H9 (cell line): ENCODE results near the gene TMIGD3. TPM values are rescaled to one million over a fixed set of nuclear protein-coding genes. Genes with fewer than 3 reads are reported as not detected.

Source experiments
- DNase-seq: peaks from one replicate; pipeline ENCODE4 v3.0.0-alpha.2; 2017
- H2AFZ ChIP-seq: one replicate; pipeline ENCODE4 v1.6.1; 2013; ENCODE audit warnings: mild to moderate bottlenecking, low read length, control low read depth, moderate library complexity
- H2AK5ac ChIP-seq: 2 replicates; pipeline ENCODE4 v1.6.1; 2013; ENCODE audit warnings: low read length, control low read depth, mixed read lengths; ENCODE audit not compliant: insufficient read length
- H2BK120ac ChIP-seq: one replicate; pipeline ENCODE4 v1.6.1; 2013; ENCODE audit warnings: low read depth, mild to moderate bottlenecking, low read length, control low read depth, inconsistent platforms; ENCODE audit not compliant: poor library complexity, severe bottlenecking
- H2BK12ac ChIP-seq: 2 replicates; pipeline ENCODE4 v1.6.1; 2013; ENCODE audit warnings: low read length, control low read depth, mixed read lengths, low read depth; ENCODE audit not compliant: insufficient read length
- H2BK15ac ChIP-seq: 2 replicates; pipeline ENCODE4 v1.6.1; 2013; ENCODE audit warnings: low read depth, low read length, control low read depth
- H2BK20ac ChIP-seq: one replicate; pipeline ENCODE4 v1.6.1; 2013; ENCODE audit warnings: low read depth, mild to moderate bottlenecking, low read length, control low read depth, inconsistent platforms; ENCODE audit not compliant: poor library complexity, severe bottlenecking
- H2BK5ac ChIP-seq: 2 replicates; pipeline ENCODE4 v1.6.1; 2013; ENCODE audit warnings: low read length, control low read depth, mixed read lengths; ENCODE audit not compliant: insufficient read length
- H3K14ac ChIP-seq: 2 replicates; pipeline ENCODE4 v1.6.1; 2013; ENCODE audit warnings: low read length, control low read depth; ENCODE audit not compliant: insufficient read depth
- H3K18ac ChIP-seq: 2 replicates; pipeline ENCODE4 v1.6.1; 2013; ENCODE audit warnings: low read depth, mild to moderate bottlenecking, mixed read lengths, low read length, control low read depth; ENCODE audit not compliant: insufficient read length
- H3K23ac ChIP-seq: 2 replicates; pipeline ENCODE4 v1.6.1; 2013; ENCODE audit warnings: low read length, control low read depth, mixed read lengths, low read depth; ENCODE audit not compliant: insufficient read length
- H3K23me2 ChIP-seq: 2 replicates; pipeline ENCODE4 v1.6.1; 2013; ENCODE audit warnings: low read depth, mild to moderate bottlenecking, mixed read lengths, low read length, control low read depth; ENCODE audit not compliant: insufficient read length, poor library complexity, severe bottlenecking
- H3K27ac ChIP-seq: 2 replicates; pipeline ENCODE4 v1.5.1; 2013; ENCODE audit warnings: low read length, control low read depth, mixed read lengths, low read depth; ENCODE audit not compliant: insufficient read length
- H3K27me3 ChIP-seq: 2 replicates; pipeline ENCODE4 v1.6.1; 2013; ENCODE audit warnings: low read length, control low read depth, inconsistent platforms; ENCODE audit not compliant: insufficient read depth
- H3K4ac ChIP-seq: 2 replicates; pipeline ENCODE4 v1.6.1; 2013; ENCODE audit warnings: low read depth, mild to moderate bottlenecking, control low read depth, inconsistent platforms, low read length, moderate library complexity
- H3K4me1 ChIP-seq: 2 replicates; pipeline ENCODE4 v1.6.1; 2013; ENCODE audit warnings: low read length, control low read depth, inconsistent platforms; ENCODE audit not compliant: insufficient read depth
- H3K4me2 ChIP-seq: 2 replicates; pipeline ENCODE4 v1.6.1; 2013; ENCODE audit warnings: low read length, control low read depth, mixed read lengths; ENCODE audit not compliant: insufficient read length, insufficient read depth
- H3K56ac ChIP-seq: 2 replicates; pipeline ENCODE4 v1.6.1; 2013; ENCODE audit warnings: low read depth, mild to moderate bottlenecking, mixed read lengths, low read length, control low read depth; ENCODE audit not compliant: insufficient read length
- H3K79me1 ChIP-seq: 2 replicates; pipeline ENCODE4 v1.6.1; 2013; ENCODE audit warnings: low read depth, mild to moderate bottlenecking, moderate library complexity, low read length, control low read depth, inconsistent platforms; ENCODE audit not compliant: insufficient read depth, poor library complexity, severe bottlenecking
- H3K79me2 ChIP-seq: 2 replicates; pipeline ENCODE4 v1.6.1; 2013; ENCODE audit warnings: low read length, control low read depth, inconsistent platforms; ENCODE audit not compliant: insufficient read depth
- H3K9ac ChIP-seq: 2 replicates; pipeline ENCODE4 v1.6.1; 2013; ENCODE audit warnings: low read length, control low read depth, mixed read lengths; ENCODE audit not compliant: insufficient read length; ENCODE audit errors: extremely low read depth
- H3K9me3 ChIP-seq: one replicate; pipeline ENCODE4 v1.6.1; 2013; ENCODE audit warnings: low read depth, low read length, inconsistent platforms; ENCODE audit not compliant: control insufficient read depth
- H3T11ph ChIP-seq: one replicate; pipeline ENCODE4 v1.6.1; 2013; ENCODE audit warnings: mild to moderate bottlenecking, low read length, control low read depth, inconsistent platforms
- H4K20me1 ChIP-seq: one replicate; pipeline ENCODE4 v1.6.1; 2013; ENCODE audit not compliant: control insufficient read depth, insufficient read length, insufficient read depth
- H4K5ac ChIP-seq: 2 replicates; pipeline ENCODE4 v1.6.1; 2013; ENCODE audit warnings: low read depth, mild to moderate bottlenecking, mixed read lengths, low read length, control low read depth; ENCODE audit not compliant: insufficient read length
- H4K8ac ChIP-seq: replicated peaks from 2 replicates; pipeline ENCODE4 v1.6.1; 2013; ENCODE audit warnings: low read length, control low read depth, mixed read lengths, low read depth; ENCODE audit not compliant: insufficient read length
- H4K91ac ChIP-seq: 2 replicates; pipeline ENCODE4 v1.6.1; 2013; ENCODE audit warnings: low read depth, mild to moderate bottlenecking, moderate library complexity, mixed read lengths, low read length, control low read depth; ENCODE audit not compliant: insufficient read length
- H3K27ac Mint-ChIP-seq, 3 experiments: 2 replicates in 2 of 3; 3 replicates in 1 of 3; pipeline ENCODE4 v1.8.0; 2020 to 2021; ENCODE audit warnings: mixed read lengths in 3 of 3, mild to moderate bottlenecking in 1 of 3, moderate library complexity in 1 of 3
- H3K27me3 Mint-ChIP-seq: 2 replicates; pipeline ENCODE4 v1.8.0; 2021; ENCODE audit warnings: low read depth, mild to moderate bottlenecking, moderate library complexity, mixed read lengths
- H3K36me3 Mint-ChIP-seq, 3 experiments: 2 replicates in 2 of 3; 3 replicates in 1 of 3; pipeline ENCODE4 v1.8.0; 2020 to 2021; ENCODE audit warnings: low read depth in 3 of 3, mixed read lengths in 3 of 3; ENCODE audit not compliant: insufficient read depth in 1 of 3
- H3K4me1 Mint-ChIP-seq, 2 experiments: 2 replicates each; pipeline ENCODE4 v1.8.0; 2020; ENCODE audit warnings: mixed read lengths in 2 of 2
- H3K4me3 Mint-ChIP-seq, 2 experiments: 2 replicates in 1 of 2; 3 replicates in 1 of 2; pipeline ENCODE4 v1.8.0; 2020 to 2021; ENCODE audit warnings: mild to moderate bottlenecking in 2 of 2, mixed read lengths in 2 of 2, moderate library complexity in 1 of 2
- H3K9me3 Mint-ChIP-seq, 2 experiments: 2 replicates in 1 of 2; 3 replicates in 1 of 2; pipeline ENCODE4 v1.8.0; 2020; ENCODE audit warnings: mild to moderate bottlenecking in 2 of 2, mixed read lengths in 2 of 2, moderate library complexity in 1 of 2
- CTCF ChIP-seq: fragments of 200-600 bp; sonication (generic); conservative IDR thresholded peaks from 3 replicates; pipeline ENCODE4 v1.8.0; 2021; ENCODE audit warnings: antibody characterized with exemption, mild to moderate bottlenecking
- WGBS: extraction: QIAGEN DNeasy Blood & Tissue Kit; methylation state at CpG from one replicate; pipeline ENCODE4 v1.1.7; 2013; ENCODE audit warnings: missing lambda C conversion rate, low lambda C conversion rate, mixed read lengths; ENCODE audit not compliant: insufficient read length; ENCODE audit errors: extremely low coverage; 5-methylcytosine and 5-hydroxymethylcytosine counted together
- total RNA-seq: library from RNA; stranded (reverse); gene quantifications from 2 replicates; pipeline ENCODE4 v1.2.1, GENCODE V29; 2021

Gene TMIGD3
- total RNA-seq, 1 experiment from 2014 or later = not detected

GRCh38 chr1:111516005-111516535 is 12.6 kb upstream of the TMIGD3 start:
- H2BK20ac ChIP-seq = no peak overlapping the region
- H3K9ac ChIP-seq = no peak overlapping the region
- WGBS = no CpG with 5 or more reads among the region's 13 CpGs
- no peak overlapping the region for H2BK15ac ChIP-seq
- no peak overlapping the region for H3K23ac ChIP-seq
- peak; percentile 64 for TF ChIP-seq CTCF
- H2BK12ac ChIP-seq = no peak overlapping the region
- H2BK5ac ChIP-seq = no peak overlapping the region
- no peaks in the 10 kb centered on the region for H3K4me1 ChIP-seq
- H3K79me2 ChIP-seq = no peaks in the 10 kb centered on the region
- H4K91ac ChIP-seq = no peak overlapping the region
- H2BK120ac ChIP-seq = no peak overlapping the region
- H4K20me1 ChIP-seq = no peaks in the 10 kb centered on the region
- no peaks in the 10 kb centered on the region for H3K9me3 Mint-ChIP-seq
- no peak overlapping the region for H2AK5ac ChIP-seq
- no peak overlapping the region for H3K27ac ChIP-seq
- peak; percentile 75 for DNase-seq
- peak overlapping the region; percentile 58; the same call in 1 of the 2 replicates for H3K14ac ChIP-seq
- no peak overlapping the region for H3K4me3 Mint-ChIP-seq
- H3K23me2 ChIP-seq = no peaks in the 10 kb centered on the region
- no peak overlapping the region for H3K4me2 ChIP-seq
- peaks cover 3% of the 10 kb centered on the region for H3K27me3 Mint-ChIP-seq
- H3K4me1 Mint-ChIP-seq = 0 out of 4 replicates have a peak, but pooled peaks cover 0 to 6% of the 10 kb centered on the region in 2 experiments
- H2AFZ ChIP-seq = no peak overlapping the region
- H3K4ac ChIP-seq = no peak overlapping the region
- no peak overlapping the region for H3K18ac ChIP-seq
- H3T11ph ChIP-seq = no peak overlapping the region
- no peaks in the 10 kb centered on the region for H3K79me1 ChIP-seq
- no peaks in the 10 kb centered on the region for H3K36me3 Mint-ChIP-seq
- H4K5ac ChIP-seq = no peak overlapping the region
- H3K27me3 ChIP-seq = no peaks in the 10 kb centered on the region
- H3K27ac Mint-ChIP-seq = no peak overlapping the region
- no peak overlapping the region for H3K56ac ChIP-seq
- no peak overlapping the region for H4K8ac ChIP-seq
- no peaks in the 10 kb centered on the region for H3K9me3 ChIP-seq
